ENCODE results near the gene ENO1.
A peak's percentile ranks its signal among the peaks of the same experiment; 100 is the strongest.

ENO1 gene

GRCh38 chr1:8863794-8864233 is 14.7 kb downstream of the ENO1 start:
- TF ChIP-seq ZFX (IDR thresholded peaks at IDR 0.05) (no peak), CTCF (conservative IDR thresholded peaks at IDR 0.05) (no peak)
- no peak overlapping the region for H3K27ac ChIP-seq

- no peak overlapping the region for H3K27ac ChIP-seq
Measured at GRCh38 chr1:8863138-8863537, 15.3 kb downstream of the ENO1 start.

GRCh38 chr1:8862528-8862927 is 16.0 kb downstream of the ENO1 start:
- TF ChIP-seq ZFX (IDR thresholded peaks at IDR 0.05) (no peak), CTCF (conservative IDR thresholded peaks at IDR 0.05) (peak; percentile 82)
- H3K27ac ChIP-seq: no peak overlapping the region

More at GRCh38 chr1:8863138-8863537, 15.3 kb downstream of the ENO1 start:
- no peak for TF ChIP-seq CTCF (conservative IDR thresholded peaks at IDR 0.05)
- TF ChIP-seq ZFX (IDR thresholded peaks at IDR 0.05): no peak

- no peak for TF ChIP-seq CTCF (conservative IDR thresholded peaks at IDR 0.05)
- H3K27ac ChIP-seq: no peak overlapping the region
Measured at GRCh38 chr1:8860738-8861516, 17.6 kb downstream of the ENO1 start.

- no peak overlapping the region for H3K27ac ChIP-seq
- TF ChIP-seq CTCF (conservative IDR thresholded peaks at IDR 0.05) (peak; percentile 88), ZFX (IDR thresholded peaks at IDR 0.05) (no peak)
Measured at GRCh38 chr1:8858888-8859706, 19.4 kb downstream of the ENO1 start.

- H3K27ac ChIP-seq: no peak overlapping the region
- TF ChIP-seq CTCF (conservative IDR thresholded peaks at IDR 0.05) (no peak), ZFX (IDR thresholded peaks at IDR 0.05) (no peak)
Measured at GRCh38 chr1:8858112-8858668, 20.3 kb downstream of the ENO1 start.
